ENCODE data around the gene NAALADL2.

The NAALADL2 gene

GRCh38 chr3:175018946-175019727 is 160.0 kb downstream of the NAALADL2 start:
- Histone ChIP-seq H3K4me1 (ENCODE audit: low read depth, poor library complexity, severe bottlenecking) (no peaks in the 10 kb centered on the region), H2AFZ (ENCODE audit: low read depth) (no peak overlapping the region), H4K20me1 (ENCODE audit: insufficient read depth) (no peaks in the 10 kb centered on the region), H3K79me2 (ENCODE audit: insufficient read depth, low read depth) (no peaks in the 10 kb centered on the region), H3K36me3 (ENCODE audit: insufficient read depth) (no peaks in the 10 kb centered on the region), H3K27ac (no peak overlapping the region), H3K4me2 (no peak overlapping the region), H3K4me3 (IDR thresholded peaks at IDR 0.05; ENCODE audit: insufficient read depth, low read depth, low read length) (no peak overlapping the region), H3K9ac (no peak overlapping the region), H3K27me3 (ENCODE audit: insufficient read depth, low read depth) (no peaks in the 10 kb centered on the region)
- TF ChIP-seq CTCF (conservative IDR thresholded peaks at IDR 0.05; ENCODE audit: low read depth, low read length), result no peak

DNA sequence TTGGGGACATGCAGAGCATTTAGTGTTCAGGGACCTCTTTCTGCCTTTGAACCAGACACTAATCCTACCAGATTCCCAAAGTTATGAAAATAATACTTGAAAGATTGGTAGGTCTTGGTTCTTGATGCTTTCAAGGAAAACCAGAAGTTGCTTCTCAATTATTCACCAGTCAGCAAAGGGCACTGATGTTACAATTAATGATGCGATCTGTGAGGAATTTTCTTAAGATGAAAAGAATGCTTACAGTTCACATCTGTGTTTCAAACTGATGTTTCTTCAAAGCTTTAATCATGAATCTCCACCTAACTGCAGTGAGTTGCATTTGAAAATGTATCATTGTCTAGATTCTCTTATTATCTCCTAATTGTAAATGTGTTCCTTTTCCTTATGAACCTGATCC is 161.0 kb downstream of the NAALADL2 start:
- Histone ChIP-seq H3K27me3 (ENCODE audit: insufficient read depth, low read depth) (no peaks in the 10 kb centered on the region), H3K4me1 (ENCODE audit: low read depth, poor library complexity, severe bottlenecking) (no peaks in the 10 kb centered on the region), H3K79me2 (ENCODE audit: insufficient read depth, low read depth) (no peaks in the 10 kb centered on the region), H3K4me3 (IDR thresholded peaks at IDR 0.05; ENCODE audit: insufficient read depth, low read depth, low read length) (no peak overlapping the region), H4K20me1 (ENCODE audit: insufficient read depth) (no peaks in the 10 kb centered on the region), H3K9ac (no peak overlapping the region), H2AFZ (ENCODE audit: low read depth) (no peak overlapping the region), H3K36me3 (ENCODE audit: insufficient read depth) (no peaks in the 10 kb centered on the region), H3K27ac (no peak overlapping the region), H3K4me2 (no peak overlapping the region)
- TF ChIP-seq CTCF (conservative IDR thresholded peaks at IDR 0.05; ENCODE audit: low read depth, low read length), result no peak

- Histone ChIP-seq H3K9ac (no peak overlapping the region), H3K4me3 (IDR thresholded peaks at IDR 0.05; ENCODE audit: insufficient read depth, low read depth, low read length) (no peak overlapping the region), H3K4me2 (no peak overlapping the region), H3K79me2 (ENCODE audit: insufficient read depth, low read depth) (no peaks in the 10 kb centered on the region), H4K20me1 (ENCODE audit: insufficient read depth) (no peaks in the 10 kb centered on the region), H3K27me3 (ENCODE audit: insufficient read depth, low read depth) (no peaks in the 10 kb centered on the region), H2AFZ (ENCODE audit: low read depth) (no peak overlapping the region), H3K4me1 (ENCODE audit: low read depth, poor library complexity, severe bottlenecking) (no peaks in the 10 kb centered on the region), H3K27ac (no peak overlapping the region), H3K36me3 (ENCODE audit: insufficient read depth) (no peaks in the 10 kb centered on the region)
- no peak for TF ChIP-seq CTCF (conservative IDR thresholded peaks at IDR 0.05; ENCODE audit: low read depth, low read length)
These were observed 170.7 kb downstream of the NAALADL2 start for GRCh38 chr3:175029828-175030227.

GRCh38 chr3:175039875-175040274 is 180.7 kb downstream of the NAALADL2 start:
- Histone ChIP-seq H3K4me3 (IDR thresholded peaks at IDR 0.05; ENCODE audit: insufficient read depth, low read depth, low read length) (no peak overlapping the region), H4K20me1 (ENCODE audit: insufficient read depth) (no peaks in the 10 kb centered on the region), H3K4me2 (no peak overlapping the region), H3K36me3 (ENCODE audit: insufficient read depth) (no peaks in the 10 kb centered on the region), H3K27ac (no peak overlapping the region), H3K9ac (no peak overlapping the region), H3K27me3 (ENCODE audit: insufficient read depth, low read depth) (no peaks in the 10 kb centered on the region), H3K79me2 (ENCODE audit: insufficient read depth, low read depth) (no peaks in the 10 kb centered on the region), H3K4me1 (ENCODE audit: low read depth, poor library complexity, severe bottlenecking) (no peaks in the 10 kb centered on the region), H2AFZ (ENCODE audit: low read depth) (no peak overlapping the region)
- TF ChIP-seq CTCF (conservative IDR thresholded peaks at IDR 0.05; ENCODE audit: low read depth, low read length), result no peak
